GM23338 (cell line): ENCODE results near the gene RGSL1. TPM values are rescaled to one million over a fixed set of nuclear protein-coding genes. Genes with fewer than 3 reads are reported as not detected.

Experiments
- ATAC-seq: fragments of 200-7000 bp; cut with Tn5 transposase; 3 replicates; pipeline ENCODE4 v1.9.1; 2020
- DNase-seq: peaks from one replicate; pipeline ENCODE4 v3.0.0-alpha.2; 2015; ENCODE audit warnings: low spot score
- H2AFZ ChIP-seq: fragments of 200-600 bp; sonication (generic); 2 replicates; pipeline ENCODE4 v1.8.0; 2016; ENCODE audit warnings: antibody characterized with exemption, mild to moderate bottlenecking, moderate library complexity
- H3F3A ChIP-seq: fragments of 200-600 bp; sonication (generic); replicated peaks from 2 replicates; pipeline ENCODE4 v1.8.0; 2017; ENCODE audit warnings: antibody characterized with exemption, mixed run types, low read depth
- H3K27ac ChIP-seq: fragments of 200-600 bp; sonication (generic); 2 replicates; pipeline ENCODE4 v1.6.1; 2016; ENCODE audit warnings: low read depth
- H3K27me3 ChIP-seq: fragments of 200-600 bp; sonication (generic); 2 replicates; pipeline ENCODE4 v1.8.0; 2016; ENCODE audit warnings: mild to moderate bottlenecking, mixed run types, moderate library complexity; ENCODE audit not compliant: insufficient read depth
- H3K36me3 ChIP-seq: fragments of 200-600 bp; sonication (generic); 2 replicates; pipeline ENCODE4 v1.8.0; 2016; ENCODE audit warnings: mild to moderate bottlenecking; ENCODE audit not compliant: insufficient read depth
- H3K4me1 ChIP-seq: fragments of 200-600 bp; sonication (generic); 2 replicates; pipeline ENCODE4 v1.8.0; 2016; ENCODE audit warnings: mild to moderate bottlenecking, moderate library complexity; ENCODE audit not compliant: insufficient read depth
- H3K4me2 ChIP-seq: fragments of 200-600 bp; sonication (generic); 2 replicates; pipeline ENCODE4 v1.7.1; 2017; ENCODE audit warnings: mixed run types
- H3K4me3 ChIP-seq: fragments of 200-600 bp; sonication (generic); 2 replicates; pipeline ENCODE4 v1.6.1; 2016; ENCODE audit warnings: mixed run types
- H3K79me2 ChIP-seq: fragments of 200-600 bp; sonication (generic); replicated peaks from 2 replicates; pipeline ENCODE4 v1.8.0; 2017; ENCODE audit warnings: mild to moderate bottlenecking; ENCODE audit not compliant: insufficient read depth
- H3K9me2 ChIP-seq: fragments of 200-600 bp; sonication (generic); 2 replicates; pipeline ENCODE4 v1.8.0; 2017; ENCODE audit not compliant: insufficient read depth
- H4K20me1 ChIP-seq: fragments of 200-600 bp; sonication (generic); replicated peaks from 2 replicates; pipeline ENCODE4 v1.8.0; 2017; ENCODE audit warnings: mild to moderate bottlenecking; ENCODE audit not compliant: insufficient read depth
- H3K27ac Mint-ChIP-seq: 2 replicates; pipeline ENCODE4 v1.8.0; 2020; ENCODE audit warnings: inconsistent platforms, mild to moderate bottlenecking, moderate library complexity, mixed read lengths
- H3K27me3 Mint-ChIP-seq: 3 replicates; pipeline ENCODE4 v1.8.0; 2022; ENCODE audit warnings: low read depth, mild to moderate bottlenecking, moderate library complexity, mixed read lengths, inconsistent platforms; ENCODE audit not compliant: insufficient read depth, poor library complexity
- H3K36me3 Mint-ChIP-seq: 3 replicates; pipeline ENCODE4 v1.8.0; 2021; ENCODE audit warnings: low read depth, mild to moderate bottlenecking, inconsistent platforms, moderate library complexity, mixed read lengths
- H3K4me1 Mint-ChIP-seq: 3 replicates; pipeline ENCODE4 v1.8.0; 2020; ENCODE audit warnings: mild to moderate bottlenecking, inconsistent platforms, mixed read lengths
- H3K4me3 Mint-ChIP-seq: 3 replicates; pipeline ENCODE4 v1.8.0; 2021; ENCODE audit warnings: moderate library complexity, mild to moderate bottlenecking, inconsistent platforms, mixed read lengths
- H3K9me3 Mint-ChIP-seq: 3 replicates; pipeline ENCODE4 v1.8.0; 2020; ENCODE audit warnings: moderate library complexity, mild to moderate bottlenecking, inconsistent platforms, mixed read lengths
- CREB1 ChIP-seq: fragments of 250-450 bp; sonication (Bioruptor Pico); IDR thresholded peaks from 2 replicates; pipeline ENCODE4 v1.5.0; 2020; ENCODE audit warnings: low read depth, mild to moderate bottlenecking, moderate library complexity
- CTCF ChIP-seq, 2 experiments: fragments of 200-600 bp in 1 of 2; sonication (generic) in 1 of 2; conservative IDR thresholded peaks; 2 replicates each; pipeline versions ENCODE4 v1.5.1 to v1.6.1; 2016 to 2017; ENCODE audit warnings: antibody characterized with exemption in 2 of 2, low read depth in 2 of 2, mild to moderate bottlenecking in 2 of 2, moderate library complexity in 1 of 2
- ETS1 ChIP-seq: IDR thresholded peaks from 2 replicates; pipeline ENCODE4 v1.6.1; 2016; ENCODE audit warnings: antibody characterized with exemption
- EZH2 ChIP-seq: fragments of 200-600 bp; sonication (generic); IDR thresholded peaks from one replicate; pipeline ENCODE4 v1.8.0; 2017; ENCODE audit warnings: antibody characterized with exemption, mild to moderate bottlenecking, low read depth; ENCODE audit not compliant: unreplicated experiment
- EZH2phosphoT487 ChIP-seq: fragments of 200-600 bp; sonication (generic); IDR thresholded peaks from one replicate; pipeline ENCODE4 v1.8.1; 2018; ENCODE audit warnings: antibody characterized with exemption; ENCODE audit not compliant: unreplicated experiment
- JUNB ChIP-seq: IDR thresholded peaks from one replicate; pipeline ENCODE4 v1.6.1; 2016; ENCODE audit warnings: antibody characterized with exemption; ENCODE audit not compliant: unreplicated experiment
- NANOG ChIP-seq: IDR thresholded peaks from 2 replicates; pipeline ENCODE4 v1.6.1; 2016; ENCODE audit warnings: antibody characterized with exemption, borderline replicate concordance
- POLR2AphosphoS5 ChIP-seq: IDR thresholded peaks from 2 replicates; pipeline ENCODE4 v1.6.1; 2016; ENCODE audit warnings: antibody characterized with exemption, low read depth
- REST ChIP-seq: IDR thresholded peaks from one replicate; pipeline ENCODE4 v1.6.1; 2018; ENCODE audit warnings: antibody characterized with exemption; ENCODE audit not compliant: unreplicated experiment
- STAT1 ChIP-seq: IDR thresholded peaks from one replicate; pipeline ENCODE4 v1.6.1; 2016; ENCODE audit warnings: antibody characterized with exemption; ENCODE audit not compliant: unreplicated experiment
- ZNF114 ChIP-seq: fragments of 250-450 bp; sonication (Bioruptor Pico); IDR thresholded peaks from 2 replicates; pipeline ENCODE4 v1.5.0; 2020; ENCODE audit warnings: mild to moderate bottlenecking, moderate library complexity
- ZNF331 ChIP-seq: fragments of 250-450 bp; sonication (Bioruptor Pico); IDR thresholded peaks from 2 replicates; pipeline ENCODE4 v1.5.0; 2020; ENCODE audit warnings: low read depth, mild to moderate bottlenecking, moderate library complexity
- ZNF462 ChIP-seq: fragments of 250-450 bp; sonication (Bioruptor Pico); IDR thresholded peaks from 2 replicates; pipeline ENCODE4 v1.5.0; 2020; ENCODE audit warnings: mild to moderate bottlenecking, moderate library complexity
- polyA plus RNA-seq: library from polyadenylated mRNA; unstranded; fragments of >200 nt; fragmentation: Nextera tagmentation; extraction: Ambion mirVana; gene quantifications from 2 replicates; pipeline ENCODE4 v1.2.1, GENCODE V29; 2016
- total RNA-seq: library from RNA; depleted of rRNA; stranded (reverse); fragments of >200 nt; shearing (Covaris generic); gene quantifications from 2 replicates; pipeline ENCODE4 v1.2.3, GENCODE V29; 2014

RGSL1 gene
- total and polyA plus RNA-seq, 2 experiments from 2014 or later = not detected

GRCh38 chr1:182563095-182563494 is 113.1 kb downstream of the RGSL1 start:
- Histone ChIP-seq H3K4me1 (no peaks in the 10 kb centered on the region), H3K36me3 (no peaks in the 10 kb centered on the region), H3K27me3 (no peaks in the 10 kb centered on the region), H3K9me2 (no peaks in the 10 kb centered on the region), H3K79me2 (no peaks in the 10 kb centered on the region), H3F3A (no peaks in the 10 kb centered on the region), H3K4me2 (no peak overlapping the region), H3K27ac (no peak overlapping the region), H2AFZ (no peak overlapping the region), H3K4me3 (no peak overlapping the region), H4K20me1 (no peaks in the 10 kb centered on the region)
- TF ChIP-seq EZH2 = no peak
- no peak for TF ChIP-seq ZNF114 (CRISPR knock-in tag)
- no peak for TF ChIP-seq EZH2phosphoT487
- TF ChIP-seq ZNF331 = no peak
- TF ChIP-seq CTCF (conservative IDR thresholded peaks at IDR 0.05; ENCODE audit: low read depth in 2 of 2) = no peak
- TF ChIP-seq STAT1 = no peak
- TF ChIP-seq ETS1 = no peak
- TF ChIP-seq CREB1 (CRISPR knock-in tag) = no peak
- no peak for TF ChIP-seq REST
- TF ChIP-seq NANOG = no peak
- TF ChIP-seq POLR2AphosphoS5 = no peak
- no peak for TF ChIP-seq JUNB
- TF ChIP-seq ZNF462 (CRISPR knock-in tag) = no peak
- DNase-seq (no peak), ATAC-seq (no peak)
- H3K27ac Mint-ChIP-seq = no peak overlapping the region
- no peaks in the 10 kb centered on the region for H3K36me3 Mint-ChIP-seq
- H3K27me3 Mint-ChIP-seq = no peaks in the 10 kb centered on the region
- H3K4me1 Mint-ChIP-seq = no peaks in the 10 kb centered on the region; the same call in 2 of the 3 replicates
- no peak overlapping the region for H3K4me3 Mint-ChIP-seq
- H3K9me3 Mint-ChIP-seq = no peaks in the 10 kb centered on the region
